ENCODE measurements around the gene BRD7.

- TF ChIP-seq GATA2 (IDR thresholded peaks at IDR 0.05; ENCODE audit: insufficient read depth, insufficient read length, low read depth, low read length) (no peak), CTCF (IDR thresholded peaks at IDR 0.05; ENCODE audit: extremely low read depth in 1 of 2, insufficient read depth in 1 of 2, low read depth in 1 of 2, low read length in 2 of 2) (no peak), EZH2 (IDR thresholded peaks at IDR 0.05; ENCODE audit: borderline replicate concordance, low read depth, low read length, severe bottlenecking) (no peak), POLR2AphosphoS5 (IDR thresholded peaks at IDR 0.05; ENCODE audit: insufficient read depth, low read depth, low read length) (no peak), POLR2A (IDR thresholded peaks at IDR 0.05; ENCODE audit: low read depth, low read length) (no peak)
These were observed 21.1 kb upstream of the BRD7 start for GRCh38 chr16:50389900-50390299.
